IPS-18c (cell line): ENCODE data around the gene GNAO1.

ENCODE experiments used
- H3K4me3 ChIP-seq: 2 replicates; pipeline ENCODE4 v1.7.0; 2013; ENCODE audit warnings: low read depth, mild to moderate bottlenecking, low read length, moderate library complexity; ENCODE audit not compliant: insufficient read depth
- H3K9me3 ChIP-seq: one replicate; pipeline ENCODE4 v1.6.1; 2013; ENCODE audit warnings: mild to moderate bottlenecking, low read length, moderate library complexity; ENCODE audit not compliant: control insufficient read depth, insufficient read depth

Gene GNAO1

DNA sequence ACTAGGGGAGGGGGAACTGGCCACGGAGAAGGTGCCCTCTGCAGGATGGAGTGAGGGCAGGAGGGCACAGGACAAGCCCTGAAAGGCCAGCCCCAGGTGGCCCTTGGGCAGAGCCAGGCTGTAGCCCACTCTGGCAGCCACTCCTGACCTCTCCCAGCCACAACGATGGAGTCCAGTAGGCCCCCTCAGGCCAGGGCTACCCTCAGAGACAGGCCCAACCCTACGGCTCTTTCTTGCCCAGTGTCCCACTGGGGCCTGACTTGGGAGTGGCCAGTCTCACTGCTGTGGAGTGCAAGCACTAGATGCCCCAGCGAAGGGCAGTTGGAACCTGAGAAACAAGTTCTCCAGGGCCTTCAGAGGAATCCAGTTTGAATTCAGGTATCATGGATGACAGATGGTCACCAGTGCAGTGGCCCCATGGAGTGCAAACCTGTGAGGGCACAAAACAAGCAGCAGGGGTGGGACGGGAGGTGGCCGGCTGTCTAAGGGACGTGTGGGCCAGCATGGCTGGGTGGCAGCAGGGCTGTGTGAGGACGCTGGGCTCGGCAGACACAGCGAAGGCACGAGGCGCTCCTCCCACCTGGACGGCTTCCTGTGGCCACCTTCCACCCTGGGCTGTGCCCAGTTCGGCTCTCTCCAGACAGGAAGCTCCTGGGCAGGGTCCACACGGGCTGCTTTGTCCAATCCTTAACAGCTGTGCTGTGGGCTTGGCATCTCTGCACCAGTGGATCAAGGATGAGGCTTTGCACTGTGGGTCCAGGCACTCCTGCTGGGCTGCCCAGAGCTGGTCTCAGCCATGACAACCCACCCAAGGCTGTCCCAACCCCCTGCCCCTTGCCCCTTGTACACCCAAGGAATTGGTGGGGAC is 162.0 kb downstream of the GNAO1 start:
- Histone ChIP-seq H3K4me3 (no peak overlapping the region), H3K9me3 (peaks cover 2% of the 10 kb centered on the region)

DNA sequence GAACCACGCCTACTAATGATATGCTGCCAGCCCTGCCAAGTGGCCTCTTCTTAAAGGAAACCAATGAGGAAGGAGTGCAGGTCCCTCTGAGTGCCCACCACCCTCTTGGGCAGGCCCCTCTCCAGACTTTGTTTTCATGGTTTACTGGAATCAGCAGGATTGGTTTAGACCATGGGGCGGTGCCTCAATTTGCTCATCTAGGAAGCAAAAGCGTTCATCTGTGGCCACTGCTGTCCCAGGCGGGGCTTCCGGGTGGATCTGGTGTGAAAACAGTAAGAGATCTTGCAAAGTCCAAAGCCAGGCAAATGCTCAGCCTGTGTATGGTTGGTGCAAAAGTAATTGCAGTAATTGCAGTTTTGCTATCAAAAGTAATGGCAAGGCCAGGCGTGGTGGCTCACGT is 162.7 kb downstream of the GNAO1 start:
- Histone ChIP-seq H3K9me3 (peaks cover 2% of the 10 kb centered on the region), H3K4me3 (no peak overlapping the region)

DNA sequence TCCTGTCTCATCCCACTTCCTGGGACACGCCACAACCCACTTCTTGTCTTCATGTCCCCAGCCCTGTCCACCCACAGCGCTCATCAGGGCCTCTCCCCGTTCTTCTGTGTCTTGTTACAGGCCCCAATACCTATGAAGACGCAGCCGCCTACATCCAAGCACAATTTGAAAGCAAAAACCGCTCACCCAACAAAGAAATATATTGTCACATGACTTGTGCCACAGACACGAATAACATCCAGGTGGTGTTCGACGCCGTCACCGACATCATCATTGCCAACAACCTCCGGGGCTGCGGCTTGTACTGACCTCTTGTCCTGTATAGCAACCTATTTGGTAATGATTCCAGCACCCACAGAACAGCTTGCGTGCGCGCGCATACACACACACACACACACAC is 163.5 kb downstream of the GNAO1 start:
- Histone ChIP-seq H3K9me3 (peaks cover 2% of the 10 kb centered on the region), H3K4me3 (no peak overlapping the region)

DNA sequence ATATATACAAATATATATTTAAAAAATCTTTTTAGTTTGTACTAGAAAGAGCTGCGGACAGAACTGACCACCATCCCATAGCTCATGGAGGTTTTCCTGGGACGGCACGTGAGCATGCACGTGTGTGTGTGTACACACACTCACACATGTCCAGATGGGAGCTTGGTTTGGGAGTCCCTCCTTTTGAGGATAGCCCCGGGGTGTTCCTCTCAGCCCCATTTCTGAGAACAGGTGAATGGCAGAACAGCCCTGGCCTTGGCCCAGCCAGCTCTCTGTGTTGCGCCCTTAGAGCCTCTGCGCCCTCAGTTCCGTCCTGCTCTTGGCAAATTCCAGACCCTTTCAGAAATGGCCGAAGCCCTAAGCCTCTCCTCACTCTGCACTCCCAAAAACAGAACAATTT is 163.9 kb downstream of the GNAO1 start:
- H3K9me3 ChIP-seq, result peaks cover 2% of the 10 kb centered on the region
- no peak overlapping the region for H3K4me3 ChIP-seq

DNA sequence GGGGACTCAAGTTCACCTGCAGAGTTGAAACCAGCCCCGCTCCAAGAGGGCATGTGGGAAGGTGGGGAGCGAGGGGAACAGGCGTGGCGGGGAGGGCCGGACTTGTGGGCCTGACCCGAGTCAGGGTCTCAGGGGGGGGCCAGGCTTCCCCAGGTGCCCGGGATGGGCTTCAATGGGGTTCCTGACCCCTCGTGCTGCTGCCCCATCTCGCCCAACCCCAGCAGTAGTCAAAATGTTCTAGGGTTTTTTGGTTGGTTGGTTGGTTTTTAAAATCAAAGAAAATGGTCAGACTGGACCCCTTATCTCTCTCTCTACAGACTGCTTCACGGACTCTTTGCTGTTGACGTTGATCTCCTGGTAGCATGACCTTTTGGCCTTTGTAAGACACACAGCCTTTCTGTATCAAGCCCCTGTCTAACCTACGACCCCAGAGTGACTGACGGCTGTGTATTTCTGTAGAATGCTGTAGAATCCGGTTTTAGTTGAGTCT is 164.5 kb downstream of the GNAO1 start:
- Histone ChIP-seq H3K4me3 (no peak overlapping the region), H3K9me3 (peaks cover 2% of the 10 kb centered on the region)

DNA sequence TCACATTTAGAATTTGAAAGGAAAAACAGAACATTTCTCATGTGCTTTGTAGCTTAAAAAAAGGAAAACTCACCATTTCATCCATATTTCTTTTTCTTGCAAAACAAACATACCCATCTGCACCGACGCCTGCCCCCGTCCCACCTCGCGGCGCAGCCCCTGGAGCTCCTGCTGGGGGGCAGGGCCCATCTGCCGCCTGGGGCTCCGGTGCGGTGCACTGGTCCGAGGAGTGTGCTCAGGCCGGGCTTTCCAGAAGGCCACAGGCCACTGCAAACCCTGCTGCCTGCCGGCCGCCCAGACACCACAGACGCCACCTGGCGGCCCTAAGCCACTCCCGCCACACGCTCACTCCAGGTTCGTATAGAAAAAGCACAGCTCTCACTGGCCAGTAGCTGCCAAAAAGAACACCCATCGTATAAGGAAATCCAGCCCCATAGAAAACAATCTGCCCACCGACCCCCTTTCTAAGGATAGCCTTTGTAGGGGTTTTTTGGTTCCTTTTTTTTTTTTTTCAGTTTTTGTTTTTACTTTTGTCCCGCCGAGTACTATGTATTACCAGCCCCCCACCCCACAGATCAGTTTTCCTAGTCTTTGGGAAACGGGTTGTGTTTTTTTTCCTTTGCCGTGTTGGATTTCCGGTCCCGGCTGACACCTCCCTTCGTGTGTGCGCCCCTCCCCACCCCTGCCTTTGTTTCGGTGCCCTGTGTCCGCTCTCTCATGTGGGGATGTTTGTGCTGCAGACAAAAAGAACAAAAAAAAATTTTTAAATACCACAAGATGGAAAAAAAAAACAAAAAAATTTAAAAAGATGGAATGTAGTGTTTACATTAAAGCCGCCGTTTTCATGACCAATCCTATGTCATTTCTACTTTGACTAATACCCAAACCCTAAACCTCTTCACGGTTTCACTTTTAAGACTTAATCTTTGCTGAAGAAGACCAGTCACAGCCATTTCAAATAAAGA is 165.3 kb downstream of the GNAO1 start:
- peak overlapping the region; percentile 17; the same call in 1 of the 2 replicates for H3K4me3 ChIP-seq
- H3K9me3 ChIP-seq, result peaks cover 2% of the 10 kb centered on the region

DNA sequence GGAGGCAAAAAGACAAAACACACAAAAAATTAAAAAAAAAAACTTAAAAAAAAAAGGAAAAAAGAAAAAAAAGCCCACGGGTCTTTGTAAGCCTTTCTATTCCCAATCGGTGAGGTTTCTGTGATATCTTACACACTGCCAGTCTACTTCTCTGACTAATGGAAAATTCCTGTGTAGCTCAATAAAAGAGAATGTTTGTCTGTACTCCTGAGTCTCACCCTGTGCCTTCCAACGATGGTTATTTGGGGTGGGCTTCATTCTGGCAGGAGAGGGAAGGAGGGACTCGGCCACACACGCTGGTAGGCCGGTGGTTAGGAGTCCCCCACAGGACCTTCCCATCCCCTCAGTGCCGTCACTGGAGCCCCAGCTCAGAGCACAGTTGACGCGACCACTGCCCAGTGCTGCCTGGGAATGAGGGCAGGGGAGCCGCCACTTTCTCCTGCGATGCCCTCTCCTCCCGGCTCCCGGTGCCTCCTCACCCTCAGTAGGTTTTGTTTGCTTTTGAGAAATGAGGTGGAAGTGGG is 166.0 kb downstream of the GNAO1 start:
- Histone ChIP-seq H3K9me3 (peaks cover 2% of the 10 kb centered on the region), H3K4me3 (no peak overlapping the region)

DNA sequence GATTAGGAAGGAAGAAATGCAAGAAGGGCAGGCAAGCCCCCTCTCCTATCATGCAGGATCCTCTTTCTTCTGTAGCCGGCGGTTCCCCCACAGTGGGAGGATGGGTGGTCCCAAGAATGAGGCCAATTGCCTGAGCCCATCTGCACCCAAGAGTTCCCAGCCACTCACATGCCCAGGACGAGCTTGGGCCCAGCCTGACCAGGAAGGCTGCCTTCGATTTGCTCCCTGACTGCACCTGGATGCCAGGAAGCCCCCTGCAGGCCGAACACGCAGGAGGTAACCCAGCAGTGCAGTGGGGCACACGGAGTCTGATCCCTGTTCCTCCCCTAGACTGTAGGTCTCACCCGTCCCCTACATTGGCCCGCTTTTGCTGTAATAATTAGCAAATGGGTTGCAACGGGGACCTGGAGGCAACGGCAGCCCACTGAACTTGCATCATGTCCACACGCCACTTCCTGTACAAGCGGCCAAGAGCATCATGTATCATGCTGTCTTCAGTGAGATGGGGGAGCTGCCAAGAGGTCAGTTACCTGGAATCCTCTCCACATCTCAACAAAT is 166.6 kb downstream of the GNAO1 start:
- H3K4me3 ChIP-seq, result no peak overlapping the region

DNA sequence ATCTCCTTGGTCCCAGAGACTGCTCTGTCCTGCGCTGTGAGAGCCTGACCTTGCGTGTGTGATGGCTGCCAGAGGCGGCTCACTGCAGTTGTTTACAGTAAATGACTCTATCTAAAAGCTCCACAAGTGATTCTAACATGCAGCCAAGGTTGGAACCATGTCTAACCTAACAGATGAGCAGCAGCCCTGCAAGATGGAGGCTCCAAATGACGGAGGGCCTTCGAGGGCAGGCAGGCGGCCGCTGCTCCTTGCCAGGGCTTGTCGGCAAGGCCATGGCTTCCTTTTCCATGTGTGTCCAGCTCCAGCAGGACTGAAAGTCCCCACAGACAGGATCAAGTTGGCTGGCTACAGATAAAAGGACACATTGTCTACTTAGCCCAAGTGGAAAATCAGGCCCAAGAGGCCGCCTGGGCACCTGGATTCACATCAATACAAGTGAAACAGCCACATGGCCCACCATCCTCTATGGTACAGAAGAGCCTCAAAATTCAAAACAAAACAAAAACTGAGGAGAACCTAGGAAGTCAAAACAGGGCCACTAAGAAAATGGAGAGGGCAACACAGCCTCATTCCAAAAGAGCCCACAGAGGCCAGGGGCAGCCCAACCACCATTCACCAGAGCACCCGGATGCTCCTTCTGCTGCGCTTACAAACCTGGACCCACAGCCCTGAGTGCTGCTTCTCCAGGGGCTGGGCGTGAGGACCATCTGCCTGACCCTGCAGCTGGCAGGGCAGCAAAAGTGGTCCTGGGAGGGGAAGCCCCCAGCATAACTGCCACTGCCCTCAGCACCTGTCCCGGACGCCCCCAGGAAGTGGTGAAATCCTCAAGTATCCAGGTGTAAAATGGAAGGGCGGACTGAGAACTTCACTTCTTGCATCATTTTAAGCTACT is 169.1 kb downstream of the GNAO1 start:
- peaks cover 2% of the 10 kb centered on the region for H3K9me3 ChIP-seq
- no peak overlapping the region for H3K4me3 ChIP-seq

More for the DNA sequence above, 166.6 kb downstream of the GNAO1 start:
- peaks cover 2% of the 10 kb centered on the region for H3K9me3 ChIP-seq

DNA sequence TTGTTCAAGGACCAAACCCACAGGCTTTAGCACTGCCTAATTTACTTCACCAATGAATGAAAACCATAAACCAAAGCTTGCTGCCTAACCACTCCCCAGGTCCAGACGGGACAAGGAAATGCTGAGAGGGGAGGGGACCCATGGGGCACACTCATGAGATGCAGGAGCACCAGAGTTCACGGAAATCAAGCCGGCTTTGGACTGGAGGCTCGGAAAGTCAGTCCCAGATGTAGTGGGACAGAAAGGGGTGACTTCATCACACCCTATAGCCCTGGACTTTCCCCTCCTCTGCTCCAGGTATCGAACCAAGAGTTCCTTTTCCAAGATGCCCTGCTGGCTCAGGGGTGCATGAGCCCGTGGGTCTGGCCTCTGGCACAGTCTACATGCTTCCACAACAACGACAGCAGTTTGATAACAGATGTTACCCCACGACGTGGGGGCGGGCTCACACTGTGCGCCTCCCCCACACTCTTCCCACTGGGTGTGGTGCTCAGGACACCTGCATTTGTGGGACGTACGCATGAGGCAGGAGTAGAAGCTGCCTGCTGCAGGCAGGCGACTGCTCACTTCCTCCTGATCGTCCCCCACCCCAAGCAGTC is 170.9 kb downstream of the GNAO1 start:
- H3K9me3 ChIP-seq, result peaks cover 2% of the 10 kb centered on the region
- H3K4me3 ChIP-seq, result no peak overlapping the region

DNA sequence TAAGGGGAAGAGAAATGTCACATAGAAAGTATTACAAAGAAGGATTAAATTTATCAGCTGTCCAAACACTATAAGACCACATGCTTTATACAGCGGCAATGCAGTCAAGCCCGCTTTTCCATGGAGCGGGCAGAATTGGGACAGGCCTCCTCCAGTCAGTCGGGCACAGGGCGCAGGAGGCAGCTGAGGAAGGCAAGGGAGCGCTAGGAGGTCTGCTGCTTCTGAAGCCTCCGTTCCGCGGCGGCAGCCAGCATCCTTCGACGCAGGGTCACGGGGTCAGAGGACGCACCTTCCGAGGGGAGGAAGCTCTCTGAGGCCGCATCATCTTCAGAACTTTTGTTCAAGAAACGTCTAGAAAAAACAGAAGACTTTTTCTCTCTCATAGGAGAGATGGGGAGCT is 171.4 kb downstream of the GNAO1 start:
- Histone ChIP-seq H3K9me3 (peaks cover 2% of the 10 kb centered on the region), H3K4me3 (no peak overlapping the region)

DNA sequence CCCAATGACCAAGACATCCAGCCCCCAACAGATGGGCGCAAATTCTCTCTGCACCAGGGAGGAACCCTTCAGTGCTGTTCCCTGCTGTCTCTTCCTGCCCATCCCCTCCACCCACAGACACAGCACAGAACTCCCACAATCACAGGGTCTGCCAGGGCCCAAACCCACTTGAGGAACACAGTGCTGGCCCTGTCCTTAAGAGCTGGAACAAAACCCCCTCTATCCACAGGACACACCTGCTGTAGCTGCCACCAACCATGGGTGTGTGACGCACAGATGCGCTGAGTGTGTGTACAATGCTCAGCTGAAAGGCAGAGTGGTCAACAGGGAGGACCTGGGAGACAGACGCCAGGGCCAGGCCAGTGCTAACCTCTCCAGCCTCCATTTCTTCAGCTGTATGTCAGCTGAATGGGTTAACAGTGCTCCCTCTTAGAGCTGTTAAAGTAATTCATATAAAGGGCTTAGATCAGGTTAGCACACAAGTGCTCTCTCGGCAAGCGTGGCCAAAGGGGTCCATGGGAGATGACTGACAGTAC is 172.0 kb downstream of the GNAO1 start:
- H3K9me3 ChIP-seq, result no peaks in the 10 kb centered on the region
- H3K4me3 ChIP-seq, result no peak overlapping the region

DNA sequence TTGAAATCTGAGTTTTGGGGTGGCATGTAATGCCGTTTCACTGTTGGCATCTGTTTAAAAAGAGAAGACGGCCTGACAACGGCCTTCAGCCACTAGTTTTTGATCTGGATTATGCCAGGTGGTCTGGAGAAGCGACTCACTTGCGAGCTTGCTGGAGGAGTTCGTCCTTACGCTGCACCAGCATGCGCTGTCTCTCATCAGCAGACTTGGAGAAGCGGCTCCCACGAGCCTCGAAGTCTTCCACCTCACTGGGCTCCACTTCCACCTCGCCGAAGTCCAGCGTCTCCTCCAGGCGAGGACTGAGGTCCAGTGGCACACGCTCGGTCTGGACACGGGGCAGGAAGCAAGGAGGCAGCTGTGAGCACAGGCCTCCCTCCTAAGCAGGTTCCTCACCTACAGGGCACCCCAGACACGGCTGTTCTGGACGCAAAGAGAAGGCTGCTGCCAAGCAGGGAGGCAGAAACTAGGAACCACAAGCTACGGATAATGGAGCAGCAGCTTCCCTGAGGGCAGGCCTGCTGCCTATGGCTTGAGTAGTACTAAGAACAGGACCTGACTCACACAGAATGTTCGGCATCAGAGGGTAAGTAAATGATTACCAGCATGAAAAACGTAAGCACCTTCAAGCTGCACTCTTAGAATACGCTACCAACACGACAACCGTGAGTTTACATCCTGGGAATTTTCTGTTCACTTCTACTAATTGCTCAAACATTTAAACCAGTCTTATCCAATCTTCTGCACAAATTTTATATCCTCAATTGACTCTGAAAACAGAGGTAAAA is 172.7 kb downstream of the GNAO1 start:
- Histone ChIP-seq H3K9me3 (no peaks in the 10 kb centered on the region), H3K4me3 (no peak overlapping the region)

DNA sequence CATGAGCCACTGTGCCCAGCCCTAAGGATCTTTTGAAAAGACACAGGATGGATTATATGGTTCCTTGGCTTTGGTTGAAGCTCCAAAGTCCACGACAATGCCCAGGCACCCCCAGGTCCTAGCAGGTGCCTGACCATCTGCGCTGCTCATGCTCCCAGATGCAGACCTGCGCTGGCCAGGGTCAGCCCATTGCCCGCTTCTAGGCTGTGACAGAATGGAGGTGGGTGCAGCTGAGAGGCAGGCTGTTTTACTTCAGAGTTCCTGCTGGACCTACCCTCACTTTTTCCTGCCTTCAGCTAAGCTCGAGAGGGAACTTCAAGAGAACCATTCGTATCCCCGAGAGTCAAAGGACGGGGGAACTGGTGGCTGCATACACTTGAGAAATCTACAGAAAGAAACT is 173.6 kb downstream of the GNAO1 start:
- Histone ChIP-seq H3K4me3 (no peak overlapping the region), H3K9me3 (no peaks in the 10 kb centered on the region)

DNA sequence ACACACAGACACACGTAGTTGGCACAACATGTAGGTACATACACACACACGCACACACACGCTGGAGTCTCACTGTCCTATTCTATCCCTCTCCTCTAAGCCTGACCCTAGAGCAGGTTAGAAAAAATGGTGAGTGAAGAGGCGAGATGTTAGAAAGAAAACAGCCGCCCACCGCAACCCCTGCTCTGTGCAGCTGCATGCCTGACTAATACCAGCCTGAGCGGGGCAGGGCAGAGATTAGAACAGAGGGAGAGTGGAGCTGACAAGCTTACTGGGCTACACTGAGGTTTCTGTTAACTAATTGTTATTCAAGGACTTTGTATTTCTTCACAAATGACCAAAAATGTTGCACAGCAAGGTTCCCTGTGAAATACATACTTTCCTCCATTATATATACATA is 174.3 kb downstream of the GNAO1 start:
- Histone ChIP-seq H3K4me3 (no peak overlapping the region), H3K9me3 (no peaks in the 10 kb centered on the region)
